WERI-Rb-1 (cell line): Measurements from ENCODE around the gene NEK7.

Source experiments
- DNase-seq: peaks from one replicate; pipeline ENCODE4 v3.0.0-alpha.2; 2020
- H3K27ac ChIP-seq: fragments of 250-450 bp; sonication (Bioruptor Pico); 2 replicates; pipeline ENCODE4 v1.5.1; 2020; ENCODE audit warnings: mild to moderate bottlenecking, moderate library complexity
- H3K27me3 ChIP-seq: fragments of 250-450 bp; sonication (Bioruptor Pico); 2 replicates; pipeline ENCODE4 v1.5.1; 2021; ENCODE audit warnings: mild to moderate bottlenecking, low read depth, moderate library complexity; ENCODE audit not compliant: insufficient read depth, severe bottlenecking
- H3K36me3 ChIP-seq: fragments of 250-450 bp; sonication (Bioruptor Pico); 2 replicates; pipeline ENCODE4 v1.5.1; 2020; ENCODE audit warnings: mild to moderate bottlenecking, moderate library complexity
- H3K4me3 ChIP-seq: 2 replicates; pipeline ENCODE4 v1.5.1; 2011; ENCODE audit warnings: low read depth, mild to moderate bottlenecking, control low read depth, low read length
- H3K9me3 ChIP-seq: fragments of 250-450 bp; sonication (Bioruptor Pico); 2 replicates; pipeline ENCODE4 v1.5.1; 2021; ENCODE audit warnings: mild to moderate bottlenecking, moderate library complexity; ENCODE audit not compliant: severe bottlenecking
- CTCF ChIP-seq: IDR thresholded peaks from 2 replicates; pipeline ENCODE4 v1.5.1; 2011; ENCODE audit warnings: low read depth, mild to moderate bottlenecking, control low read depth, inconsistent platforms, low read length

NEK7 gene

GRCh38 chr1:198205016-198205684, 48.4 kb downstream of the NEK7 start:
- no peak overlapping the region for H3K4me3 ChIP-seq
- H3K27ac ChIP-seq, result no peak overlapping the region
- no peak for DNase-seq
- no peaks in the 10 kb centered on the region for H3K9me3 ChIP-seq
- H3K36me3 ChIP-seq, result no peaks in the 10 kb centered on the region
- no peaks in the 10 kb centered on the region for H3K27me3 ChIP-seq
- no peak for TF ChIP-seq CTCF

- TF ChIP-seq CTCF, result no peak
Measured at GRCh38 chr1:198206292-198206691, 49.5 kb downstream of the NEK7 start.

GRCh38 chr1:198211696-198212095, 54.9 kb downstream of the NEK7 start:
- DNase-seq, result no peak
- no peaks in the 10 kb centered on the region for H3K27me3 ChIP-seq
- TF ChIP-seq CTCF, result no peak
- H3K36me3 ChIP-seq, result peaks cover 6% of the 10 kb centered on the region; the same call in 1 of the 2 replicates
- H3K4me3 ChIP-seq, result no peak overlapping the region
- no peak overlapping the region for H3K27ac ChIP-seq
- peaks cover 20% of the 10 kb centered on the region for H3K9me3 ChIP-seq

More at GRCh38 chr1:198206292-198206691, 49.5 kb downstream of the NEK7 start:
- H3K4me3 ChIP-seq, result no peak overlapping the region
- no peaks in the 10 kb centered on the region for H3K36me3 ChIP-seq
- H3K27ac ChIP-seq, result no peak overlapping the region
- H3K9me3 ChIP-seq, result no peaks in the 10 kb centered on the region
- H3K27me3 ChIP-seq, result no peaks in the 10 kb centered on the region
- DNase-seq, result no peak

GRCh38 chr1:198212126-198212525, 55.3 kb downstream of the NEK7 start:
- no peak overlapping the region for H3K27ac ChIP-seq
- DNase-seq, result no peak
- no peaks in the 10 kb centered on the region for H3K27me3 ChIP-seq
- no peak overlapping the region for H3K4me3 ChIP-seq
- peaks cover 20% of the 10 kb centered on the region for H3K9me3 ChIP-seq
- H3K36me3 ChIP-seq, result peaks cover 6% of the 10 kb centered on the region; the same call in 1 of the 2 replicates
- no peak for TF ChIP-seq CTCF

- Histone ChIP-seq H3K27me3 (no peaks in the 10 kb centered on the region), H3K27ac (no peak overlapping the region), H3K4me3 (no peak overlapping the region), H3K36me3 (peaks cover 6% of the 10 kb centered on the region; the same call in 1 of the 2 replicates), H3K9me3 (peaks cover 20% of the 10 kb centered on the region)
- no peak for DNase-seq
- TF ChIP-seq CTCF, result no peak
Measured at GRCh38 chr1:198212675-198213074, 55.9 kb downstream of the NEK7 start.

GRCh38 chr1:198214924-198215323, 58.1 kb downstream of the NEK7 start:
- H3K27me3 ChIP-seq, result no peaks in the 10 kb centered on the region
- H3K27ac ChIP-seq, result no peak overlapping the region
- peaks cover 20% of the 10 kb centered on the region for H3K9me3 ChIP-seq
- DNase-seq, result no peak
- peaks cover 6% of the 10 kb centered on the region; the same call in 1 of the 2 replicates for H3K36me3 ChIP-seq
- no peak overlapping the region for H3K4me3 ChIP-seq
- TF ChIP-seq CTCF, result no peak
